Measurements from ENCODE around the gene NPPA.

NPPA gene

DNA sequence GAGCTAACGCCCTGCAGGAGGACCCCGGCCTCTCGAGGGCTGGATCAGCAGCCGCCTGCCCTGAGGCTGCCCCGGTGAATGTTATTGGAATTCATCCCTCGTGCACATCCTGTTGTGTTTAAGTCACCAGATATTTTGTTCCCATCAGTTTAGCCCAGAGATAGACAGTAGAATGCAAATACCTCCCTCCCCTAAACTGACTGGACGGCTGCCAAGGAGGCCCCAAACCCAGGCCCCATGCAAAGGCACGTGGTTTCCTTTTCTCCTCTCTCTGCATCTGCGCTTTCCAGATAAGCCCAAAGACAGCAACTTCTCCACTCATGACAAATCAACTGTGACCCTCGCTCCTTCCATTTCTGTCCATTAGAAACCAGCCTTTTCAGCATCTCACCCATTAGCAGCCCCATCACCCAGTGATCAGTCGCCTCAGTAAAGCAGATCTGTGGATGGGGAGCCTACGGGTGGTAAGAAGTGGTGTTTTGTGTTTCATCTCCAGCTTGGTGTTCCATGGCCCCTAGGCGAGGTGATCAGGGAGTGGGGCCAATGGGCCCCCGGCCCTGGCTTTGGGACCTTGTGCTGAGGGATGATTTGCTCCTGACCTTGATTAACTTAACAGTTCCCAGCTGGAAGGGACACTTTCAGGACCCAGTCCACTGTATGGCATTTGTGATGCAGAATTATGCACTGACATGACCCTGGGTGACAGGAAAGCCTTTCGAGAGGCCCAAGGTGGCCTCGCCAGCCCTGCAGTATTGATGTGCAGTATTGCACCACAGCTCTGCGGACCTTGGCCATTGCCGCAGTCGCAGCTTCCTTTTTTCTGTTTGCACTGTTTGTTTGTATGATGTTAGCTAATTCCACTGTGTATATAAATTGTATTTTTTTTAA is 5.2 kb downstream of the NPPA start:
- DNase-seq (ENCODE audit: low read depth in 2 of 2): no peak

GRCh38 chr1:11841245-11842153 is 6.1 kb downstream of the NPPA start:
- no peak for DNase-seq (ENCODE audit: low read depth in 2 of 2)

DNA sequence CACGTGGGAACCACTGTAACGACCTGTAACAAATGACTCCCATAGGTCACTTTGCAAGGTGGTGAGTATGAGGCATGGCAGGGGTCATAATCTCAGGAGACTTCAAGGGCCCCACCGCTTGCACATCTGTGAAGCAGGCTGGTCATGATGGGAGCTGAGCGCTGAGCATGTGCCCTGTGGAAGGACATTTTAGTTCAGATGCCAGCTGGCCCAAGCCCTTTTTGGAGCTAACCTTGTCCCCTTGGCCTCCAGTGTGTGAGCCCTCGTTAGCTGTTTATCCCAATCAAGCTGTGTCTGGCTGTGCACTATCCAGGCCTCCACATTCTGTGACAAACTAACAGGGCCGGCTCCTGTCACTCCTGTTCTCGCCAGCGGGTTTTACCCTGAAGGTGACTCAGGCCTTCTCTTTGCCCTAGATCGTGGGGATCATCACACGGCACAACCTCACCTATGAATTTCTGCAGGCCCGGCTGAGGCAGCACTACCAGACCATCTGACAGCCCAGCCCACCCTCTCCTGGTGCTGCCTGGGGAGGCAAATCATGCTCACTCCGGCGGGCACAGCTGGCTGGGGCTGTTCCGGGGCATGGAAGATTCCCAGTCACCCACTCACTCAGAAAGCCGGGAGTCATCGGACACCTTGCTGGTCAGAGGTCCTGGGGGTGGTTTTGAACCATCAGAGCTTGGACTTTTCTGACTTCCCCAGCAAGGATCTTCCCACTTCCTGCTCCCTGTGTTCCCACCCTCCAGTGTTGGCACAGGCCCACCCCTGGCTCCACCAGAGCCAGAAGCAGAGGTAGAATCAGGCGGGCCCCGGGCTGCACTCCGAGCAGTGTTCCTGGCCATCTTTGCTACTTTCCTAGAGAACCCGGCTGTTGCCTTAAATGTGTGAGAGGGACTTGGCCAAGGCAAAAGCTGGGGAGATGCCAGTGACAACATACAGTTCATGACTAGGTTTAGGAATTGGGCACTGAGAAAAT is 7.6 kb downstream of the NPPA start:
- DNase-seq (ENCODE audit: low read depth in 2 of 2): no peak

DNA sequence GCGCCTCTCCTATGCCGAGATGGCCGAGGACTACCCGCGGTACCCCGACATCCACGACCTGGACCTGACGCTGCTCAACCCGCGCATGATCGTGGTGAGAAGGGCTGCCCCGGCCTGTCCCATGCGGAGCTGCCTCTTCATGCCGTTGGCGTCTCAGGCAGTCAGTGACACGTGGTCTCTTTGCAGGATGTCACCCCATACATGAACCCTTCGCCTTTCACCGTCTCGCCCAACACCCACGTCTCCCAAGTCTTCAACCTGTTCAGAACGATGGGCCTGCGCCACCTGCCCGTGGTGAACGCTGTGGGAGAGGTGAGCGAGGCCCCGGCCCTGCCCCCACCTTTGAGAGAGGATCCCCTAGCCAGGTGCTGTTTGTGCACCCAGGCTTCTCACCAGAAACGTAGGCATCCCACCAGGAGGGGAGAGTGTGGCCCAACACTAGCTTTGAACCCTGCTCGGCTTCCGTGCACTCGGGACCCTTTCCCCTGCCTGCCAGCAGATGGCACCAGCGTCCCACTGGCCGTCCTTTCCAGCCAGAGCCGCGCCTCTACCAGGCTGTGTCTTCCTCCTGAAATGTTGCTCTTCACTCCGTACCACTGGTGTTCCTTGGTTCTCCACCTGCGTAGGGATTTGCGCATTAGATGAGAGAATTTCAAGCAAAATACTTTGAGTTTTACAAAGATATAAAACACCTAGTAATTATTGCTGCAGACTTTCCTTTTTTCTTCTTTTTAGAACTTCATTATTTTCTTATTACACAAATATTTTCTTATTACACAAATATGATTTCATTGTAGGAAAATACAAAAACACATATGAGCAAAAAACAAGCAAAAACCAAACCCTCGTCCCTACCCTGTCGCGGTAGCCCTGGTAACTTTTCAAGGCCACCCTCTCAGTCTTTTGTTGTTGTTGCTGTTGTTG is 9.0 kb downstream of the NPPA start:
- peak; percentile 52 to 65 for DNase-seq (ENCODE audit: low read depth in 2 of 2)

DNA sequence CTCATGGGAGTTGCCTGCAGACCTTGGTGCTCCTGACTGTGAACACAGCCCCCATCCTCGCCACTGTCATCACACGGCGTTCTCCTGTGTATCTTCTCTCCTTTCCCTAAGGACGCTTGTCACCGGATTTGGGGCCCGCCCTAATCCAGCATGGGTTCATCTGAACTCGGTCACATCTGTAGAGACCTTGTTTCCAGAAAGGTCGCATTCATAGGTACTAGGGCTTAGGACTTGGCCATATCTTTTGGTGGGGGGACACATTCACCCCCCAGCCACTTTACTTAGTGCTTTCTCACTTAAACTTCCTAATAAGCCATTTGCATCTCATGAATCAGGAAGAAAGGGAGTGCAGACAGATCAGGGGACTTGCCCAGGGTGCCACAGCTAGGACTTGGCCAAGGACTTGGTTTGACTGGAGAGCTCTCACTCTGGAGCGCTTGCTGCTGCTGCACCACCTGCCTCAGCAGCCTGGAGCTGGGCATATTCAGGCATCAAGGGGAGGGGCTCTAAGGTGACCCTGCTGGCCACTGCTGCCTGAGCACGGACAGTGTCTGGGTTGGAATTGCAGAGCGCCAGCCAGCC is 9.7 kb downstream of the NPPA start:
- no peak for DNase-seq (ENCODE audit: low read depth in 2 of 2)

DNA sequence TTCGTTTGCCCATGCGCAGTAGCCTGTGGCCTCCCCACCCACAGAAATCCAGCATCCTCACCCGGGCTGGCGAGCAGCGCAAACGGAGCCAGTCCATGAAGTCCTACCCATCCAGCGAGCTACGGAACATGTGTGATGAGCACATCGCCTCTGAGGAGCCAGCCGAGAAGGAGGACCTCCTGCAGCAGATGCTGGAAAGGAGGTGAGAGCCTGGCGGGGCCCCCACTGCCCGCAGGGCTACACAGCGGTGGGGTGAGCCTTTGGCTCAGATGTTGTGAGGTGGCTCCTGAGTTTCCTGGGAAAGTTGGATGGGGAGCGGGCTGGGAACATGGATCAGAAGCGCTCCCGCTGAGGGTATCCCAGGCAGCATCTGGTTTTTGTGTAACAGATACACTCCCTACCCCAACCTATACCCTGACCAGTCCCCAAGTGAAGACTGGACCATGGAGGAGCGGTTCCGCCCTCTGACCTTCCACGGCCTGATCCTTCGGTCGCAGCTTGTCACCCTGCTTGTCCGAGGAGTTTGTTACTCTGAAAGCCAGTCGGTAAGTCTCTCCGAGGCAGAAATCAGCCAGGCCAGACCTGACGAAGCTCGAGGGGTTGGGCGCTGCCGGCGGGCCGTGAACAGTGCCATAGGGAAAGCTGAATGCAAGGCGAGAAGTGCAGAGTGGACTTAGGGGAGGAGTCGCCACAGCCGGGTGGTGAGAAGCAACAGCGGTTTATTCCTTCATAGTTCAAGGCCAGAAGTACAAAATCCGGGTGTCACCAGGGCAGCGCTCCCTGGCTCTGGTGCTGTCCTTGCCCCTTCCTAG is 10.4 kb downstream of the NPPA start:
- no peak for DNase-seq (ENCODE audit: low read depth in 2 of 2)

- no peak for DNase-seq (ENCODE audit: low read depth in 2 of 2)
Observed at GRCh38 chr1:11835441-11836225, 11.9 kb downstream of the NPPA start.

DNA sequence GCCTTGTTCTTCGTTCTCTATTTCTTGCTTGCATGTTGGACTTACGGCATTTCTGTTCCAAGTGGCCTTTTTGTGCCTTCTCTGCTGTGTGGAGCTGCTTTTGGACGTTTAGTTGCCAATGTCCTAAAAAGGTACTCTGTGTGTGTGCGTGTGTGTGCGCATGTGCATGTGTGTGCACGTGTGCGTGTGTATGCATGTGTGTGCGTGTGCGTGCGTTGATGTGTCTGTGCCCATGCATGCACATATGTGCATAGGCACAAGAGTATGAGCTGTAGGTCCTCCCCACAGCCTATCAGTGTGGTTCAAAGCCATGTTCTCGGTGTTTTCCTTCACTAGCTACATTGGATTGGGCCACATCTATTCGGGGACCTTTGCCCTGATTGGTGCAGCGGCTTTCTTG is 13.7 kb downstream of the NPPA start:
- no peak for DNase-seq (ENCODE audit: low read depth in 2 of 2)

DNA sequence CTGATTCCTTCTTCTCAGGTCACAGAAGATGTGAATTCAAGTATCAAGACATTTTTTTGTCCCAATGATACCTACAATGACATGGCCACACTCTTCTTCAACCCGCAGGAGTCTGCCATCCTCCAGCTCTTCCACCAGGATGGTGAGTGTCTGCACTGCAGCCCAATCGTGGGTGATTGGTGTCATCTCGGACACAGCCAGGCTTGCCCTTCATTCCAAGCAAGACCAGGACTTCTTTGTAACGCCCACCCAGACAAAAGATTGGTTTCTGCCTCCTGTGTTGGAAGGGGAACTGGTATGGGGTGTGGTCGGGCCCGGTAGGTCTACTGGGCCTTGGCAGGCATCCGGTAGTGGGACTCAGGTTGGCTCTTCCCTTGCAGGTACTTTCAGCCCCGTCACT is 14.1 kb downstream of the NPPA start:
- DNase-seq (ENCODE audit: low read depth in 2 of 2): no peak

GRCh38 chr1:11831945-11832725 is 15.4 kb downstream of the NPPA start:
- no peak for DNase-seq (ENCODE audit: low read depth in 2 of 2)

GRCh38 chr1:11828511-11828910 is 19.1 kb downstream of the NPPA start:
- no peak for DNase-seq (ENCODE audit: low read depth in 2 of 2)

- no peak for DNase-seq (ENCODE audit: low read depth in 2 of 2)
Observed at GRCh38 chr1:11826946-11827345, 20.6 kb downstream of the NPPA start.

GRCh38 chr1:11825131-11825530 is 22.5 kb downstream of the NPPA start:
- DNase-seq (ENCODE audit: low read depth in 2 of 2): no peak

GRCh38 chr1:11823366-11824137 is 24.0 kb downstream of the NPPA start:
- no peak for DNase-seq (ENCODE audit: low read depth in 2 of 2)

- no peak for DNase-seq (ENCODE audit: low read depth in 2 of 2)
Observed at GRCh38 chr1:11822091-11822490, 25.5 kb downstream of the NPPA start.

DNA sequence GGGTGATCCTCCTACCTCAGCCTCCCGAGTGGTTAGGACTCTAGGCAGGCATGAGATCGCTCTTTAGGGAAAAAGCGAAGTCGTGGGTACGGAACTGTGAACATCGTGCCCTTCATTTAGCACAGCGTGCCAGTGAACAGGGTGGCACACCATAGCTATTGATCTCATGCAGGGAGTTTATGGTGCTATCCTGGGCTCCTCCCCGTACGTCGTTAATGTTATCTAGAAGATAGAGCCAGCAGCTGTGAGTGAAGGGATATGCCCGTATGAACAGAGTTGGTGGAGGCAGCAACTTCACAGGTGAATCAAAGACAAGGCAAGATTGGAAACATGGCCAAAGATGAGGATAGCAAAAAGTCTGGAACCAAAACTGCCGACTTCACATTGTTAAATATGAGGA is 30.4 kb downstream of the NPPA start:
- no peak for DNase-seq (ENCODE audit: low read depth in 2 of 2)

DNA sequence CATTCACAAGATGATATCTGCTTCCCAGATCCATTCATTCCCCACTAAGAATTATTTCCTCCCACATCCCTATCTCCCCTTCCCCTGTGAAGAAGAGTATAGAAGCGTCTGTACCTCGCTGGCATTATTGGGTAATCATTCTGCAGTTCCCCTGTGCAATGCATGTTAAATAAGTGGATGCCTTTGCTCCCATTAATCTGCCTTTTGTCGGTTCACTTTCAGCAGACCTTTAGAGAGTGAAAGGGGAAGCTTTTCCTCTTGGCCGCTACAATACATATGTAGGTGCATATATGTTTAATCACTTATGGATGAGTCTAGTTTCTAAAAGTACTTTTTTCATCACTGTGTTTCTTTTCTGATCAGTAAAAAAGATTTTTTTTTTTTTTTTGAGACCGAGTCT is 34.6 kb downstream of the NPPA start:
- no peak for DNase-seq (ENCODE audit: low read depth in 2 of 2)

Data from stimulated activated CD8-positive, alpha-beta memory T cell treated with anti-CD3 and anti-CD28 coated beads, Interleukin-2, amount 100 ng/mL, for 48 hours (primary cell).